OCI-LY7 (cell line): ENCODE measurements around the gene UBE2G1.

ENCODE experiments used
- CTCF ChIP-seq: fragments of 200-600 bp; sonication (generic); conservative IDR thresholded peaks from 2 replicates; pipeline ENCODE4 v1.5.1; 2014; ENCODE audit warnings: mild to moderate bottlenecking, antibody characterized with exemption, low read length, moderate library complexity, mixed read lengths
- EZH2phosphoT487 ChIP-seq: fragments of 200-600 bp; sonication (generic); IDR thresholded peaks from 2 replicates; pipeline ENCODE4 v1.6.1; 2018; ENCODE audit warnings: low read depth, borderline replicate concordance, mild to moderate bottlenecking, mixed run types, antibody characterized with exemption, low read length, moderate library complexity, mixed read lengths

GRCh38 chr17:4261452-4261851 is 105.0 kb downstream of the UBE2G1 start:
- no peak for TF ChIP-seq CTCF
- no peak for TF ChIP-seq EZH2phosphoT487
